Measurements from ENCODE around the gene CD3E.

CD3E gene

DNA sequence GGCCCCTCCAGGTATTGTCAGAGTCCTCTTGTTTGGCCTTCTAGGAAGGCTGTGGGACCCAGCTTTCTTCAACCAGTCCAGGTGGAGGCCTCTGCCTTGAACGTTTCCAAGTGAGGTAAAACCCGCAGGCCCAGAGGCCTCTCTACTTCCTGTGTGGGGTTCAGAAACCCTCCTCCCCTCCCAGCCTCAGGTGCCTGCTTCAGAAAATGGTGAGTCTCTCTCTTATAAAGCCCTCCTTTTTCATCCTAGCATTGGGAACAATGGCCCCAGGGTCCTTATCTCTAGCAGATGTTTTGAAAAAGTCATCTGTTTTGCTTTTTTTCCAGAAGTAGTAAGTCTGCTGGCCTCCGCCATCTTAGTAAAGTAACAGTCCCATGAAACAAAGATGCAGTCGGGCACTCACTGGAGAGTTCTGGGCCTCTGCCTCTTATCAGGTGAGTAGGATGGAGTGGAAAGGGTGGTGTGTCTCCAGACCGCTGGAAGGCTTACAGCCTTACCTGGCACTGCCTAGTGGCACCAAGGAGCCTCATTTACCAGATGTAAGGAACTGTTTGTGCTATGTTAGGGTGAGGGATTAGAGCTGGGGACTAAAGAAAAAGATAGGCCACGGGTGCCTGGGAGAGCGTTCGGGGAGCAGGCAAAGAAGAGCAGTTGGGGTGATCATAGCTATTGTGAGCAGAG, at the start of gene CD3E:
Gene CD3E (plus strand): TSS at position 163 of the 681 bp plus-strand sequence. CDS start 223 bp downstream, at position 386.
- peak; percentile 46 for DNase-seq (ENCODE audit: low read depth)

DNA sequence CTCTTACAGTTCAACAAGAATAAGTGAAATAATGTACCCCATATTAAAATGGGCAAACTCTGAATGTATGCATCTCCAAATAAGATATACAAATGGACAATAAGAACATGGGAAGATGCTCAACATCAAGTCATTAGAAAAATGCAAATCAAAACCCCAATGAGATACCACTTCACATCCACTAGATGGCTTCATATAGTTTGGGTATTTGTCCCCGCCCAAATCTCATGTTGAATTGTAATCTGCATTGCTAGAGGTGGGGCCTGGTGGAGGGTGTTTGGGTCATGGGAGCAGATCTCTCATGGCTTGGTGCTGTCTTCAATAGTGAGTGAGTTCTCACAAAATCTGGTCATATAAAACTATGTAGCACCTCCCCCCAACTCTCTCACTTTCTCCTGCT, 46.1 kb upstream of the CD3E start:
- no peak for DNase-seq (ENCODE audit: low read depth)

GRCh38 chr11:118259138-118259537, 45.4 kb upstream of the CD3E start:
- no peak for DNase-seq (ENCODE audit: low read depth)

- DNase-seq (ENCODE audit: low read depth): no peak
Measured at GRCh38 chr11:118260353-118260752, 44.2 kb upstream of the CD3E start.

DNA sequence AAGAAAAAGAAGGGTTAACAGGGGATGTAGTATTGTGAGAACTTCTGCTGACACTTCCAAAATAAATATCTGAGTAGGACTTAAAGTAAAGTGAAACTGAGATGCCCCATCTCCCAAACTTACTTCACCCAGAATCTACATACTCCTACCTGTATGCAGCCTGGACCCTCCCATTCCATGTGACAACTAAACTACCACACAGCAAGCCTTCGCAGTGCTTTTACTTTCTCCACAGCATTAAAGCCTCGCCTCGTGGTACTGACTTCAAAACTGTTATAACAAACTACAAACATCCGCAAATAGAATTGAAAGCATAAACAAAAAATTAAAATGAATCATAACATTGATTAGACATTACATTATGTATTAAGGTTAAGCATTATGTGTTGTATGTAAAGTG, 41.4 kb upstream of the CD3E start:
- no peak for DNase-seq (ENCODE audit: low read depth)

DNA sequence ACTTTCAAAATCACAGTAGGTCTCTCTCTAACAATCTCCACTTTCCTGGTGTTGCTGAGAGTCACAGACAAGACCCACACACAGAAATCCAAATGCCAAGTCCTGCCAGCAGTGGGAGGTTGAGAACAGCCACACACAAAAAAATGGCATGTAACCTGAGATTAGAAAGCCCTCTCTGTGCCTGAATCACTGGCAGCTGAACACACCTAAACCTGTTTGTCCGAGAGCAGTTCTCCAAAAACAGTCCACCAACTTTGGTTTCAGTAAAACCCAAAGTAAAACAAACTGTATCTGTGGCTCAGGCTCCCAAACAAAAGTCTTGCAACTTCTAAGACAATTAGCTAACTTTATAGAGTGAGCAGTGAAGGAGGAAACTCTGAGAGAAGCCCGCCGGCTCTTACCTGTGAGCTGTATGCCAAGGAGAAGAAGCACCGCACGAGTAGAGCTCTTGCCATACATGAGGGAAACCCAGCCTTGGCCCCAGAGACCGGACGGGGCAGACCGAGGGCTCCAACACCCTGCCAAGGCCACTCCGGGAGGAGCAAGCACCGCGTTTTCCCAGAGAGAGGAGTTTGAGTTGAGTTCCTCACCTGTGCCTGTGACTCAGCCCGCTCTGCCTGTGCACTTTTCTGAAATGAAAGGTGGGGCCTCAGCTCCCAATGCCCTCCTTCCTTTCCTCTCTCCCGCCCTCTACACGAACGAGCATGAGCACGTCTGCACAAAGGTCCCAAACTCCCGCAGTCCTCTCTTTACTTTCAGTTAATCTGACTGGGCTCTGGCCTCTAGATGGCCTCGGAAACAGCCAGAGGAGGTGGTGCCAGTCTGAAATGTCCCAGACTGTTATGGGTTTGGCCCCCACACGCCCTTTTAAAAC, 40.6 kb upstream of the CD3E start, which contains the start of gene MPZL2:
Gene MPZL2 (minus strand): TSS at position 603 of the 874 bp plus-strand sequence. CDS start 144 bp downstream, at position 459.
- DNase-seq (ENCODE audit: low read depth): no peak

DNA sequence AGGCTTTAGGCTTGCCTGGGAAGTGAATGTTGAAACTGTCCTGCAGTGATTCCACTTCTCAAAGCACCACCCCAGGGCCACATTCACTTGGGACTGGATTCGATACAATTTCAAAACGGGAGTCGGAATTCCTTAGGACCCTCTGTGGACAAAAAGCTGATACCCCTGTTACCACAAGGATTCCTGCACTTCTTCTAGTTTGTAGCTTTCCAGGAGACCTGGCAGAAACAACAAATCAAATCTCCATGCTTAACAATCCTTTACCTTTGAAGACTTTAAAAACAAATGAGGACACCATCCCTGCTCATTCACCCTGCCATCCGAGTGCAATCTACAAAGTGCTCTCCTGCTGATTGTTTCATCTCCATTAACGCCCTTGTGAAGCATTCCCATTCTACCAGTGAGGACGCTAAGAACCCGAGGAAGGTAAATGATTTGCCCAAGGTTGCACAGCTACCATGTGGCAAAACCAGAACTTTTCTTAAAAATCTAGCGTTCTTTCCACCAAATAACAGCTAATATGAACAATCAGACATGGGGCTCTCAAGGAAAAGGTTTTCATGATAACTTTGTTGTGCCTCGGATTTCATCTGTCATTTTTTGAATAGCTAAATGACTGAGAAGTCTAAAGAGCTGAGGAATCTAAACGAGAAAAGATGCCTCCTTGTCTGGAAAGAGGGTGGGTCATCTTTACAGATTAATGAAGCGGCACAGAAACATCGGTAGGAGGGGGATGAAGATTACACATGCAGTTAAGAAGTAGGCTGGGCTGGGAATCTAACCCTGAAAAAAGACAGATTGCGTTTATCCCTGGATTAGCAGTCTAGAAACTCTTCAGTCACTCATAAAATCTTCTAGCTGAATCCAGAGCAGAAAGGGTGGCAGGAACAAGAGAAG, 39.7 kb upstream of the CD3E start:
- no peak for DNase-seq (ENCODE audit: low read depth)

DNA sequence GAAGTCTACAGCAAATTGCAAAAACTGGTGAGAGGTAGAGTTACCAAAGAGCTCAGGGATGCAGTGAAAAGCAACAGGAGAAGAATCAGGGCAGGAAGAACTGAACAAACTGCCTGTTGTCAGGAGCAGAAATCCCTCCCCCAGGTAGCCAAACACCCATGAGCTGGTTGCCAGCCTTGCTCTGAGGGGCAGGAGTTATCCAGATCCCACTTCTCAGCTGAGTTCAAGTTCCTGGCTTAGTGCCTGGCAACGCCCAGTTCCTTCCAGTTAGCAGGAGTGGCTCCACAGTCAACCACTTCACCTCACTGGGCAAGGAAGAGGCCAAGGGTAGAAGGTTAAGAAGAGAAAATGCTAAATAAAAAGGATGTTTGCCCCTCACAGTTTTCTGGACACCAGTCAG, 38.6 kb upstream of the CD3E start:
- DNase-seq (ENCODE audit: low read depth): no peak

DNA sequence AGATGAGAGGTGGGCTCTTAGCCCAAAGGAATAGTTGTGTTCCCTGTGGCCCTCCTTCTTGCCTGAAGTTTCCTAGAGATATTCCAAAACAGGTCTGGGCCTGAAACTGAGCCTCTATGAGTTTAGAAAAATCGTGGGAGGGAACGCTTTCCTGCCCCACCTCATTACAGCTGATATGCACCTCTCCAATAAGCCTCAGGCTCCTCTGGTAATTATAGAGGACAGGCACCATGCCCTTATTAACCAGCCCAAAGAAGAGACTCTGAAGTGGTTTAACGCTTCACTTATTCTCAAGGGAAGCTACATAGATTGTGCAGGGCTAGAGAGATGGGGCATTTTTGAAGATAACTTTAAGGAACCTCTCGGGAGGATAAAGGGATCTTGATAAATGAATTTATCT, 37.0 kb upstream of the CD3E start:
- no peak for DNase-seq (ENCODE audit: low read depth)

DNA sequence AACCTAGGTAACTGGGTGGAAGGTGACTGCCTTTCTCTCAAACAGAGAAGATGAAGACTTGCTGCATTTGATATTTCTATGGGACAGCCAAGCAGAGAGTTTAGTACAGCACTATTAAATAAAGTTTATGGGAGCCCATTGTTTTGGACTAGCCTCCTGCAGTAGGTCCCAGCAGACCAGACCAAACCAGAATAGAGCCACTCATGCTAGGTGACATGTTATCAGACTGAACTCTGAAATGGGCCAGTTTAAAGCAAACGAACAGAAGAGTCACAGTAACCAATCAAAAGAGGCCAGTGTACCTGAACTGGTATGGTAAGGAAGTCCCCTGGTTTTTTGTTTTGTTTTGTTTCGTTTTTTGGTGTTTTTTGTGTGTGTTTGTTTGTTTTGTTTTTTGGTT, 32.5 kb upstream of the CD3E start:
- DNase-seq (ENCODE audit: low read depth): no peak

GRCh38 chr11:118274186-118274585, 30.3 kb upstream of the CD3E start:
- DNase-seq (ENCODE audit: low read depth): no peak

- no peak for DNase-seq (ENCODE audit: low read depth)
Measured at GRCh38 chr11:118275176-118275575, 29.4 kb upstream of the CD3E start.

GRCh38 chr11:118276422-118276821, 28.1 kb upstream of the CD3E start:
- DNase-seq (ENCODE audit: low read depth): no peak

DNA sequence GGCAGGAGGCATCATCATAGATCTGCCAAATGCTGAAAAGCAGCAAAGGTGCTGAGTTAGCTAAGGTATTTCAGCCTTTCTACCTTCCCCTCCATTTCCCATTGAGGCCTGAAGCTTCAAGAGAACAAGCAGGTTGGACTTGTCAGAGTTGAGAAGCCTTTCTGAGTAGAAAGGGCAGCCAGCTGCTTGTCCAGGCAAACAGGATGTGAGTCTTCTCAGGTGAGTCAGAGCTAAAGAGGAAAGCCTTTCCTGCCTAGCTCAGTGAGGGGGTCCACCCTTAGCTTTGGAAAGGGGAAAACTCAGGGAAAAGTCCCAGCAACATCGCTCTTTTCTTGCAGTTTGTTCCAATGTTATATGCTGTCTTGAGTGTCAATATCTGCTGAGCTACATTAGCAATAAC, 27.2 kb upstream of the CD3E start:
- DNase-seq (ENCODE audit: low read depth): no peak

- no peak for DNase-seq (ENCODE audit: low read depth)
Measured at GRCh38 chr11:118281284-118281683, 23.2 kb upstream of the CD3E start.

- DNase-seq (ENCODE audit: low read depth): no peak
Measured at GRCh38 chr11:118282606-118283005, 21.9 kb upstream of the CD3E start.

DNA sequence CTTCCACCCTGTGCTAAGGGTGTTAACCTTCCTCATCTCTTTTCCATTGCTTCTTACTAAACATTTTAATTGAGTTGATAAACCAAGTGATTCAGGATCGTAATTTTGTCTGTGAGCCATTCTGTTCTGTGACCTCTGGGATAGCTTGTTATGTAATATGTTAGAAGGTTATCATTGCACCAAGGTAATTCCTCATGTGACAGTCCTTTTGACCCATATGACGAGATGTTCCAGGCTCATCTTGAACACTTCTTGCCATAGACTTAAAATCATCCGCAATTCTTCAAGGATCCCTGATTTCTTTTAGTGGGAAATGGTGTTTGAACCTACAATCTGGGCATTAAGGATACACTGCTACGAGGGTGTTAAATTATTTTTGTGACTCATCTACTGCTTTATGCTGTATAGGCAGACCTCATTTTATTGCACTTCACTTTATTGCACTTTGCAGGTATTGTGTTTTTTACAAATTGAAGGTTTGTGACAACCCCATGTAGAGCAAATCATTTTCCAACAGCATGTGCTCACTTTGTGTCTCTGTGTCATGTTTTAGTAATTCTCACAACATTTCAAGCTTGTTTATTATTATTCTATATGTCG, 21.4 kb upstream of the CD3E start:
- no peak for DNase-seq (ENCODE audit: low read depth)

GRCh38 chr11:118283756-118284350, 20.7 kb upstream of the CD3E start:
- DNase-seq (ENCODE audit: low read depth): no peak

- DNase-seq (ENCODE audit: low read depth): no peak
Measured at GRCh38 chr11:118286545-118286944, 18.0 kb upstream of the CD3E start.

DNA sequence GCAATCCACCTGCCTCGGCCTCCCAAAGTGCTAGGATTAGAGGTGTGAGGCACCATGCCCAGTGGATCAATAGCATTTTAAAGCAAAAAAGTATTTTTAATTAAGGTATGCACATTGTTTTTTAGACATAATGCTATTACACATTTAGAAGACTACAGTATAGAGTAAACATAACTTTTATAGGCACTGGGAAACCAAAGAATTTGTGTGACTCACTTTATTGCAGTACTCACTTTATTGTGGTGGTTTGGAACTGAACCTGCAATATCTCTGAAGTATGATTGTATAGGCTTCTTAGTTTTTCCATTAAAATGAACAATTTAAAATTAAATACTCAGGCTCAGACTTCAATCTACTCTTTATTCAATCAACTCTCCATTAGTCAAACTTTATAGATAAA, 17.5 kb upstream of the CD3E start:
- no peak for DNase-seq (ENCODE audit: low read depth)

DNA sequence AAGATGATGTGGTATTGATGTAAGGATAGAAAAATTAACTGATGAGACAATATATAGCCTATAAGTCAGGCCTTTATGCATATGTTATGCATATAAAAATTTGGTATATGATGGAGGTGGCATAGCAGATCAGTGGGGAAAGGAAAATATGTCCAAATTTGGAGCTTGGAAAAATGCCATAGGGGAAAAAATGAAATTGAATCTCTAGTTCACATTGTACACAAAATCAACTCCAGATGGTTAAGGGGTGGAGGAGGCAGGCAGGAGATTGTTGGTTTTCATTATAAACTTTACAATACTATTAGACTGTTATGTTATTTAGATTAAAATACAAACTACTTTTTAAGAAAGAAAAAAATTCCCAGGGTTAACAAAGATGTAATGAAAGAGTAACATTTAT, 15.1 kb upstream of the CD3E start:
- DNase-seq (ENCODE audit: low read depth): no peak

DNA sequence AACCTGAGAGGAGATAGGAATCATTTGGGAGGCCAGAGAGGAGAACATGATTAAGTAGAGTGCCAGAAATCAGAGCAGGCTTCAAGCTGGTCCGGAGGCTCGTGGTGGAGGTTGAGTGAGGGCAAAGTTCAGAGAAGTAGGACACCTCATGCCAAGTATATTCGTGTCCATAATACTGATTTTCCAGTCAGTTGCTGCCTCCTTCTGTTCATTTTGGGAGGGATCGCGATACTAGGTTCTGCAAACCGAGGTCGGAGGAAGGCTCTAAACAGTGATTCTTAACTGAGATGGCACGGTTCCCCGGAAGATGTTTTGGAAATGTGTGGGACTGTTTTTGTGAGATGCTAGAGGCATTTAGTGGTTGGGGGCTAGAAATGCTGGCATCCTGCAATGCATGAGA, 13.6 kb upstream of the CD3E start:
- peak; percentile 8 for DNase-seq (ENCODE audit: low read depth)

All from activated gamma-delta T cell treated with anti-CD3 and anti-CD28 coated beads, Interleukin-2, amount 50 U/mL, for 16 hours (primary cell).